Muscle layer of duodenum (tissue), 2 donors: Measurements from ENCODE around the gene MLKL.

Experiments
- H3K27ac ChIP-seq: one replicate; pipeline ENCODE4 v1.7.0; 2013; ENCODE audit warnings: mild to moderate bottlenecking, low read length
- H3K27me3 ChIP-seq: one replicate; pipeline ENCODE4 v1.7.0; 2013; ENCODE audit warnings: low read depth, mild to moderate bottlenecking, control low read depth, low read length
- H3K36me3 ChIP-seq, 2 donors: one replicate each; pipeline ENCODE4 v1.7.0; 2013; ENCODE audit warnings: low read length in 2 of 2, control low read depth in 1 of 2, mild to moderate bottlenecking in 1 of 2; ENCODE audit not compliant: insufficient read depth in 2 of 2, control insufficient read depth in 1 of 2
- H3K4me1 ChIP-seq, 2 donors: one replicate each; pipeline ENCODE4 v1.7.0; 2013; ENCODE audit warnings: low read length in 2 of 2, mild to moderate bottlenecking in 2 of 2, control low read depth in 1 of 2, moderate library complexity in 1 of 2; ENCODE audit not compliant: insufficient read depth in 2 of 2, control insufficient read depth in 1 of 2
- H3K4me3 ChIP-seq, 2 donors: one replicate each; pipeline ENCODE4 v1.7.0; 2013; ENCODE audit warnings: low read length in 2 of 2, low read depth in 1 of 2, mild to moderate bottlenecking in 1 of 2
- H3K9me3 ChIP-seq, 2 donors: one replicate each; pipeline ENCODE4 v1.7.0; 2013; ENCODE audit warnings: low read length in 2 of 2, control low read depth in 1 of 2, mild to moderate bottlenecking in 1 of 2; ENCODE audit not compliant: control insufficient read depth in 1 of 2
- donor health status: healthy.

The MLKL gene

DNA sequence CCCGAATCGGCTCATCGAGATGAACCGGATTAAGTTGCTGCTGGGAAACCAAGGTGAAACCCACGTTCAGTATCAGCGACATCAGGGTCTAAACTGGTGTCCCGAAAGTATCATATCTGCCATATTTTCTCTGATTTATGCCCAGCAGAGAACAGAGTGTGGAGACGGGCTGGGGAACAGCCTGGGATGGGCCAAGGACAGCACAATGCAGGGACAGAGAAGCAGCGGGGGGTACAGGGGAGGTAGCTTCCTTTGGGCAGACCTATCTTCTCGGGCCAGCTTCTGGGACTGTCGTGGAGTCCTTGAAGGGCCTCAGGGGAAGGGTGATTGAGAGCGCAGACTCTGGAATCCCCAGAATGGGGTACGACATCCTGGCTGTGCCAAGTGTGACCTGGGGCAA lies 17.5 kb upstream of the MLKL start:
- no peaks in the 10 kb centered on the region for H3K9me3 ChIP-seq
- no peak overlapping the region for H3K27ac ChIP-seq
- H3K36me3 ChIP-seq, result no peaks in the 10 kb centered on the region
- no peak overlapping the region for H3K4me3 ChIP-seq
- no peaks in the 10 kb centered on the region for H3K4me1 ChIP-seq
- H3K27me3 ChIP-seq, result no peaks in the 10 kb centered on the region

DNA sequence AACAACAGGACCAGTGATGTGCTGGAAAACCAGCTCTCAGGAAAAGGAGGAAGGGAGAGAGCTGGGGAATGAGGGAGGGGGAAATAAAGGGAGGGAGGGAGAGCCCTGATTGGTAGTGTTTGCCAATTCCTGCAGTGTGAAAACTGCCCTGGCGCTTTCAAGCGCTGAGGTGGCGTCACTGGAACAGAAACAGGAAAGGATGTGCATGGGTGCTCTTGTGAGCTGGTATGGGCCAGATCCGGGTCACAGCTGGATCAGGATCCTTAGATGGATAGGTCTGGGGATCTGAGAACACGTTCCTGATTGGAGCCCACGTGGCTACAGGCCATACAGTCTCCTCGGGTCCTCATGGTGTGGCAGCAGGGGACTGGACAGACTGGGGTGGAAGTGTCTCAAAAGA lies 16.7 kb upstream of the MLKL start:
- no peaks in the 10 kb centered on the region for H3K4me1 ChIP-seq
- no peak overlapping the region for H3K27ac ChIP-seq
- no peaks in the 10 kb centered on the region for H3K36me3 ChIP-seq
- no peak overlapping the region for H3K4me3 ChIP-seq
- no peaks in the 10 kb centered on the region for H3K9me3 ChIP-seq
- H3K27me3 ChIP-seq, result no peaks in the 10 kb centered on the region

DNA sequence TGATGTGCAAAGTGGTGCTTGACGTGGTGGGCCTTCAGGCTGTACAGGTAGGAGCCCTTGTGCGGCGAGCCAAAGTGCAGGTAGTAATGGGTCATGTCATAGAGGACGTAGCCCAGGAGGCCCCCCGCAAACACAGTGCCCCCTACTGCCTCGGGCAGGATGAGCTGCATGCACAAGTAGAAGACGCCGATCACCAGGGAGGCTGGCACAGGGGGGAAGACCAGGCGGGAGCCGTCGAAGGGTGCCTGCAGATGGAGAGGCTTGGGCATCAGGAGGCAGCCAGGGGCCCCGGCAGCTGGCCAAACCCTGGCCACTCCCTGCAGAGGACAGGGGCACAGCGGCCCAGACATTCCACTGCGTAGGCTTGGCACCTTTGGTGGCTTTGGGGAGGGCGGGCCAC lies 15.7 kb upstream of the MLKL start:
- Histone ChIP-seq H3K36me3 (no peaks in the 10 kb centered on the region), H3K4me3 (no peak overlapping the region), H3K4me1 (no peaks in the 10 kb centered on the region), H3K27me3 (no peaks in the 10 kb centered on the region), H3K9me3 (no peaks in the 10 kb centered on the region), H3K27ac (no peak overlapping the region)

DNA sequence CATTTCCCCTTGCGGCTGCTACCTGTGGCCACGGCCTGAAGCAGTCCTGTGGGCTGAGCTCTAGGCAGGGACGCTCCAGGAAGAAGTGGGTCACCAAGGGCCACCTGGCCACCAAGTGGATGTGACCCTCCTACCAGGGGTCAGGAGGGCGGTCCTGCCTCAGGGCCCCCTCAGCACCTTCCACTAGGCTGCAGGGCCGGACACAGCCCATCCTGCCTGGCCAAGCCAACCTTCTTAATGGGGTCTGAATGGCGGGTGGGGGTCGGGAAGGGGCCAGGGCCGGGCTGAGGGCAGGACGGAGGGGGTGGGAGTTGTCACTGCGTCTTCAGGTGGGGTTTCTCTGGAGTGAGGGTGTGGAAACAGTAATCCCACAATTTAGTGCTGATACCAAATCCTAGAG lies 13.2 kb upstream of the MLKL start:
- Histone ChIP-seq H3K27me3 (no peaks in the 10 kb centered on the region), H3K4me1 (no peaks in the 10 kb centered on the region), H3K9me3 (no peaks in the 10 kb centered on the region), H3K27ac (no peak overlapping the region), H3K36me3 (no peaks in the 10 kb centered on the region), H3K4me3 (no peak overlapping the region)

GRCh38 chr16:74713325-74713724 lies 12.7 kb upstream of the MLKL start:
- H3K27ac ChIP-seq, result no peak overlapping the region

DNA sequence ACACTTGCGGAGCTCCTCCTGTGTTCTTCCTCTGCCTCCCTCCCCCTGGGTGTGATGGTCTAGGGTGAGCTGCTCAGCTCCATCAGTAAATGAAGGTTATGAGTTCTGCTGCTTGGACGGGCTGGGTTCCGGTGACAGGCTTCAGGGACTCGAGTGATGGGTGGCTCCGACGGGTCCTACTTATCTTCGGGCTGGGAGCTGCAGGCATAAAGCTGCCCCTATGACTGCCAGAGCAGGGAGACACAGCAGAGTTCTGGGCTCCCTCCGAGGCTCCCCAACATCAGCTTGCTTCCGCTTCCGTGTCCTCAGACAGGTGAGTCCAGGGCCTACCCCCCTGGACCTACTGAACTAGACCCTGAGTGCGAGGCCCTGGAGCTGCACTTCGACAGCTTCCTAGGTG lies 11.3 kb upstream of the MLKL start:
- Histone ChIP-seq H3K4me1 (no peaks in the 10 kb centered on the region), H3K27ac (no peak overlapping the region), H3K36me3 (no peaks in the 10 kb centered on the region), H3K4me3 (no peak overlapping the region), H3K9me3 (no peaks in the 10 kb centered on the region), H3K27me3 (no peaks in the 10 kb centered on the region)

More at GRCh38 chr16:74713325-74713724, 12.7 kb upstream of the MLKL start:
- no peaks in the 10 kb centered on the region for H3K9me3 ChIP-seq
- no peaks in the 10 kb centered on the region for H3K27me3 ChIP-seq
- H3K4me3 ChIP-seq, result no peak overlapping the region
- H3K36me3 ChIP-seq, result no peaks in the 10 kb centered on the region
- H3K4me1 ChIP-seq, result no peaks in the 10 kb centered on the region

GRCh38 chr16:74710401-74710800 lies 9.7 kb upstream of the MLKL start:
- Histone ChIP-seq H3K27ac (no peak overlapping the region), H3K36me3 (no peaks in the 10 kb centered on the region), H3K4me3 (no peak overlapping the region), H3K4me1 (no peaks in the 10 kb centered on the region), H3K27me3 (no peaks in the 10 kb centered on the region), H3K9me3 (no peaks in the 10 kb centered on the region)

- Histone ChIP-seq H3K4me1 (no peaks in the 10 kb centered on the region), H3K9me3 (no peaks in the 10 kb centered on the region), H3K27ac (no peak overlapping the region), H3K36me3 (no peaks in the 10 kb centered on the region), H3K4me3 (no peak overlapping the region), H3K27me3 (no peaks in the 10 kb centered on the region)
These were observed 8.8 kb upstream of the MLKL start for GRCh38 chr16:74709441-74709877.

GRCh38 chr16:74700116-74700437 lies 585 bp downstream of the MLKL start:
- Histone ChIP-seq H3K9me3 (no peaks in the 10 kb centered on the region), H3K27ac (peak overlapping the region; percentile 95), H3K4me1 (peaks cover 4 to 5% of the 10 kb centered on the region in 2 donors), H3K36me3 (no peaks in the 10 kb centered on the region), H3K4me3 (peak overlapping the region; percentile 82 to 91), H3K27me3 (no peaks in the 10 kb centered on the region)

- H3K27ac ChIP-seq, result no peak overlapping the region
- H3K4me1 ChIP-seq, result peaks cover 4 to 5% of the 10 kb centered on the region in 2 donors
- no peaks in the 10 kb centered on the region for H3K36me3 ChIP-seq
- no peaks in the 10 kb centered on the region for H3K27me3 ChIP-seq
- peak overlapping the region; percentile 82 to 91 for H3K4me3 ChIP-seq
- no peaks in the 10 kb centered on the region for H3K9me3 ChIP-seq
These were observed 996 bp downstream of the MLKL start for GRCh38 chr16:74699666-74700065.

GRCh38 chr16:74698222-74698621 lies 2.4 kb downstream of the MLKL start:
- H3K4me3 ChIP-seq, result peak overlapping the region in 1 of 2 donors; percentile 11
- H3K27me3 ChIP-seq, result no peaks in the 10 kb centered on the region
- H3K9me3 ChIP-seq, result no peaks in the 10 kb centered on the region
- no peaks in the 10 kb centered on the region for H3K36me3 ChIP-seq
- H3K4me1 ChIP-seq, result peaks cover 4 to 5% of the 10 kb centered on the region in 2 donors
- no peak overlapping the region for H3K27ac ChIP-seq
